Activated T-helper 9 cell treated with anti-CD3 and anti-CD28 coated beads, Interleukin-2, amount 50 U/mL, for 16 hours (primary cell): Measurements from ENCODE around the gene BRINP3.
"Not testable (repeated sequence)": the region's sequence is repeated elsewhere in the genome, so short reads cannot be mapped to it uniquely, and the experiment has no call there.

Experiments used
- DNase-seq: peaks from one replicate; pipeline ENCODE4 v3.0.0-alpha.2; 2020; ENCODE audit warnings: low read depth

BRINP3 gene

GRCh38 chr1:190179817-190180216, 297.8 kb downstream of the BRINP3 start:
- DNase-seq = no peak

- DNase-seq = no peak
Measured at GRCh38 chr1:190178827-190179226, 298.8 kb downstream of the BRINP3 start.

GRCh38 chr1:190177555-190177954, 300.1 kb downstream of the BRINP3 start:
- DNase-seq = no peak

- DNase-seq = no peak
Measured at GRCh38 chr1:190176776-190177175, 300.9 kb downstream of the BRINP3 start.

- no peak for DNase-seq
Measured at GRCh38 chr1:190175320-190175719, 302.3 kb downstream of the BRINP3 start.

- DNase-seq = no peak
Measured at GRCh38 chr1:190172651-190173430, 304.8 kb downstream of the BRINP3 start.

GRCh38 chr1:190170321-190170720, 307.3 kb downstream of the BRINP3 start:
- no peak for DNase-seq

- DNase-seq = no peak
Measured at GRCh38 chr1:190169311-190170067, 308.2 kb downstream of the BRINP3 start.

GRCh38 chr1:190168893-190169280, 308.8 kb downstream of the BRINP3 start:
- no peak for DNase-seq

- DNase-seq = no peak
Measured at GRCh38 chr1:190168116-190168892, 309.4 kb downstream of the BRINP3 start.

GRCh38 chr1:190159146-190159545, 318.5 kb downstream of the BRINP3 start:
- no peak for DNase-seq

GRCh38 chr1:190154744-190155143, 322.9 kb downstream of the BRINP3 start:
- no peak for DNase-seq

- no peak for DNase-seq
Measured at GRCh38 chr1:190147616-190148015, 330.0 kb downstream of the BRINP3 start.

GRCh38 chr1:190144650-190145049, 333.0 kb downstream of the BRINP3 start:
- DNase-seq = no peak

GRCh38 chr1:190140644-190141043, 337.0 kb downstream of the BRINP3 start:
- DNase-seq = no peak

- no peak for DNase-seq
Measured at GRCh38 chr1:190138702-190139101, 339.0 kb downstream of the BRINP3 start.

GRCh38 chr1:190138266-190138665, 339.4 kb downstream of the BRINP3 start:
- DNase-seq = no peak

- DNase-seq = no peak
Measured at GRCh38 chr1:190129366-190129765, 348.3 kb downstream of the BRINP3 start.

- DNase-seq = no peak
Measured at GRCh38 chr1:190126728-190127127, 350.9 kb downstream of the BRINP3 start.

GRCh38 chr1:190124068-190124467, 353.6 kb downstream of the BRINP3 start:
- DNase-seq = no peak

- DNase-seq = not testable (repeated sequence)
Measured at GRCh38 chr1:190120564-190120963, 357.1 kb downstream of the BRINP3 start.

GRCh38 chr1:190119683-190120082, 358.0 kb downstream of the BRINP3 start:
- DNase-seq = no peak

- DNase-seq = no peak
Measured at GRCh38 chr1:190116921-190117320, 360.7 kb downstream of the BRINP3 start.
